ENCODE measurements around the gene CRYM. TPM values are rescaled to one million over a fixed set of nuclear protein-coding genes. Genes with fewer than 3 reads are reported as not detected.
A peak's percentile ranks its signal among the peaks of the same experiment; 100 is the strongest.

CRYM gene
- total RNA-seq, 1 experiment from 2014 or later = 4.9 TPM

DNA sequence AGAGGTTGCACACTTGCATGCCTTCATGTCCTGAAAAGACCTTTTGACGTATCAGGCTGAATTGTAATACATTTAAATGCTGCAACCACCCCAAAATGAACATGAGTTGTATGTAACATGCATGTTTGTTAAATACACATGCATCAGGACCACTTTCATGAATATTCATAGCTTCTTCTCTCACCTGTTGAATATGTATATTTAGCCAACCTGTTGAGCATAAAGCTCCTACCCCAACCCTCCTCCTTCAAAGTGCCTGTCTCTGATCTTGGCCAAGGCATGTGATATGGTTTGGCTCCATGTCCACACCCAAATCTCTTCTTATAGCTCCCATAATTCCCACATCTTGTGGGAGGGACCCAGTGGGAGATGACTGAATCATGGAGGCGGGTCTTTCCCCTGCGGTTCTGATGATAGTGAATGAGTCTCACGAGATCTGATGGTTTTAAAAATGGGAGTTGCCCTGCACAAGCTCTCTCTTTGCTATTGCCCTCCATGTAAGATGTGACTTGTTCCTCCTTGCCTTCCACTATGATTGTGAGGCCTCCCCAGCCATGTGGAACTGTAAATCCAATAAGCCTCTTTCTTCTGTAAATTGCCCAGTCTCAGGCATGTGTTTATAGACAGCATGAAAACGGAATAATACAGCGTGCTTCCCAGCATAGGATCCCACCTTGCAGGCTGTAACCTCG is 3.8 kb upstream of the CRYM start:
- no peak for DNase-seq (ENCODE audit: low read depth, low spot score)
- POLR2A ChIA-PET = no interaction called here
- Histone ChIP-seq H3K27ac (ENCODE audit: low read depth, low read length) (no peak overlapping the region), H3K4me1 (ENCODE audit: control insufficient read depth in 1 of 2, insufficient read depth in 2 of 2, low read length in 2 of 2) (peaks cover 0 to 18% of the 10 kb centered on the region in 2 experiments; a peak in 1 of 4 replicates), H3K27me3 (ENCODE audit: insufficient read depth, low read length) (no peaks in the 10 kb centered on the region), H4K20me1 (ENCODE audit: insufficient read depth) (no peaks in the 10 kb centered on the region), H3K79me2 (ENCODE audit: insufficient read depth, low read length) (no peaks in the 10 kb centered on the region), H3K9me2 (ENCODE audit: insufficient read depth) (no peaks in the 10 kb centered on the region), H2AFZ (ENCODE audit: low read depth, low read length, poor library complexity, severe bottlenecking) (peak overlapping the region; percentile 13), H3K4me2 (ENCODE audit: low read length) (no peak overlapping the region), H3K4me3 (replicated peaks in 1 of 2; ENCODE audit: low read depth in 1 of 2, low read length in 2 of 2) (no peak overlapping the region), H3K9me3 (ENCODE audit: control insufficient read depth in 1 of 2, insufficient read depth in 1 of 2, low read depth in 1 of 2, low read length in 2 of 2) (no peaks in the 10 kb centered on the region), H3K36me3 (ENCODE audit: control insufficient read depth in 1 of 2, insufficient read depth in 2 of 2, low read length in 2 of 2) (no peaks in the 10 kb centered on the region), H3K9ac (ENCODE audit: low read length) (no peak overlapping the region)
- BruUV-seq (replicated peaks) = no TSS peak
- CTCF ChIA-PET = interaction anchor here (0.8 kb wide), 1 partner anchor 93 kb away, joined by 3 read pairs; no protein-coding TSS in a partner anchor
- intact Hi-C loops (cut with micrococcal nuclease) = no loop called here
- ATAC-seq = no peak
- RAD21 ChIA-PET (ENCODE audit: low non-redundant PET in 1 of 2, low total read pairs in 2 of 2, uncharacterized antibody in 2 of 2, unreplicated experiment in 2 of 2) = no interaction called here
- TF ChIP-seq REST (IDR thresholded peaks at IDR 0.05; ENCODE audit: low read depth) = no peak
- no peak for TF ChIP-seq POLR2A (IDR thresholded peaks at IDR 0.05; ENCODE audit: borderline replicate concordance, extremely low read depth, insufficient read depth, insufficient read length)
- TF ChIP-seq RAD21 (IDR thresholded peaks at IDR 0.05; ENCODE audit: low read depth) = no peak
- TF ChIP-seq SIN3A (IDR thresholded peaks at IDR 0.05; ENCODE audit: low read depth) = no peak
- TF ChIP-seq JUND (IDR thresholded peaks at IDR 0.05) = no peak
- no peak for TF ChIP-seq EZH2phosphoT487 (IDR thresholded peaks at IDR 0.05; ENCODE audit: borderline replicate concordance)
- no peak for TF ChIP-seq SP1 (IDR thresholded peaks at IDR 0.05; ENCODE audit: low read depth)
- no peak for TF ChIP-seq YY1 (IDR thresholded peaks at IDR 0.05; ENCODE audit: extremely low read depth, insufficient replicate concordance, low read depth, low read length)
- TF ChIP-seq FOSL1 (IDR thresholded peaks at IDR 0.05; ENCODE audit: low read depth) = no peak
- TF ChIP-seq, protein P1, sequence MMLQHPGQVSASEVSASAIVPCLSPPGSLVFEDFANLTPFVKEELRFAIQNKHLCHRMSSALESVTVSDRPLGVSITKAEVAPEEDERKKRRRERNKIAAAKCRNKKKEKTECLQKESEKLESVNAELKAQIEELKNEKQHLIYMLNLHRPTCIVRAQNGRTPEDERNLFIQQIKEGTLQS (IDR thresholded peaks at IDR 0.05) = no peak
- TF ChIP-seq POLR2AphosphoS5 (IDR thresholded peaks at IDR 0.05; ENCODE audit: low read depth, low read length) = no peak
- TF ChIP-seq ZFX (IDR thresholded peaks at IDR 0.05) = no peak
- no peak for TF ChIP-seq ZBTB33 (IDR thresholded peaks at IDR 0.05; ENCODE audit: extremely low read depth, insufficient replicate concordance, low read length)
- TF ChIP-seq TCF7L2 (IDR thresholded peaks at IDR 0.05; ENCODE audit: borderline replicate concordance, extremely low read depth, insufficient read depth, insufficient read length) = no peak
- TF ChIP-seq CBX3 (IDR thresholded peaks at IDR 0.05; ENCODE audit: low read depth) = no peak
